ENCODE data around the gene TOB2.

- TF ChIP-seq CTCF (IDR thresholded peaks at IDR 0.05) (peak in 1 of 4 experiments; percentile 8), POLR2A (IDR thresholded peaks at IDR 0.05) (peak; percentile 93)
These were observed 1.7 kb upstream of the TOB2 start for GRCh38 chr22:41448189-41448808.

Measured in uterus (tissue), 2 donors.